ENCODE results near the gene MB21D2. TPM values are rescaled to one million over a fixed set of nuclear protein-coding genes. Genes with fewer than 3 reads are reported as not detected.

MB21D2 gene
- total RNA-seq, 1 donor from 2014 or later = 11.0 TPM

DNA sequence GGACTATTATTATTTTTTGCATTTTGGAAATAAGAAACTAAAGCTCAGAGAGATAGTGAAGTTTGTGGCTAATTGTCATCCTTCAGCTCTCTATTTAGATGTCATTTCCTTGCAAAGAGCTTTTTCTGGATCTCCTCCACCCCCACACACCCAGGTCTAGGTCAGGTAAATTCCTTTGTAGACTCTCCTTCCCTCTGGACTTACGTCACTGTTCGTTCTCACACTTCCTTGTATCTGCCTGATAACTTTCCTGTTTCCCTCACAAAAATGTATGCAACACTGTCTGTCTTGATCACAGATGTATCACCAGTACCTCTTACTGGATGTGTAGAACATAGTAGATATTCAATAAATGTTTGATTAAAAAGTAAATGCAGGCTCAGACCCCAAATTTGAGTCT, 6.1 kb upstream of the MB21D2 start:
- Histone ChIP-seq H4K20me1 (ENCODE audit: insufficient read depth, low read length) (no peaks in the 10 kb centered on the region), H3K9ac (ENCODE audit: low read length) (no peak overlapping the region), H2AFZ (ENCODE audit: low read depth, low read length) (no peak overlapping the region), H3K4me2 (ENCODE audit: low read length) (no peak overlapping the region), H3K4me3 (ENCODE audit: insufficient read depth, low read depth, low read length) (no peak overlapping the region), H3K27ac (ENCODE audit: low read depth, low read length) (no peak overlapping the region), H3K79me2 (ENCODE audit: insufficient read depth, low read length) (no peaks in the 10 kb centered on the region), H3K36me3 (ENCODE audit: insufficient read depth, low read length) (no peaks in the 10 kb centered on the region), H3K27me3 (ENCODE audit: insufficient read depth, low read length) (no peaks in the 10 kb centered on the region), H3K4me1 (ENCODE audit: insufficient read depth, low read length) (no peaks in the 10 kb centered on the region), H3K9me3 (ENCODE audit: insufficient read depth, low read depth, low read length) (no peaks in the 10 kb centered on the region)
- no peaks in the 10 kb centered on the region for H3K9me3 Mint-ChIP-seq (ENCODE audit: unreplicated experiment)
- H3K27me3 Mint-ChIP-seq (ENCODE audit: low read depth, unreplicated experiment) = peaks cover 4% of the 10 kb centered on the region
- TF ChIP-seq, protein P1, sequence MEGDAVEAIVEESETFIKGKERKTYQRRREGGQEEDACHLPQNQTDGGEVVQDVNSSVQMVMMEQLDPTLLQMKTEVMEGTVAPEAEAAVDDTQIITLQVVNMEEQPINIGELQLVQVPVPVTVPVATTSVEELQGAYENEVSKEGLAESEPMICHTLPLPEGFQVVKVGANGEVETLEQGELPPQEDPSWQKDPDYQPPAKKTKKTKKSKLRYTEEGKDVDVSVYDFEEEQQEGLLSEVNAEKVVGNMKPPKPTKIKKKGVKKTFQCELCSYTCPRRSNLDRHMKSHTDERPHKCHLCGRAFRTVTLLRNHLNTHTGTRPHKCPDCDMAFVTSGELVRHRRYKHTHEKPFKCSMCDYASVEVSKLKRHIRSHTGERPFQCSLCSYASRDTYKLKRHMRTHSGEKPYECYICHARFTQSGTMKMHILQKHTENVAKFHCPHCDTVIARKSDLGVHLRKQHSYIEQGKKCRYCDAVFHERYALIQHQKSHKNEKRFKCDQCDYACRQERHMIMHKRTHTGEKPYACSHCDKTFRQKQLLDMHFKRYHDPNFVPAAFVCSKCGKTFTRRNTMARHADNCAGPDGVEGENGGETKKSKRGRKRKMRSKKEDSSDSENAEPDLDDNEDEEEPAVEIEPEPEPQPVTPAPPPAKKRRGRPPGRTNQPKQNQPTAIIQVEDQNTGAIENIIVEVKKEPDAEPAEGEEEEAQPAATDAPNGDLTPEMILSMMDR (IDR thresholded peaks at IDR 0.05; ENCODE audit: insufficient read depth, low read depth, low read length) = no peak
- no peak for TF ChIP-seq EZH2 (IDR thresholded peaks at IDR 0.05; ENCODE audit: insufficient read depth, low read length)
- no peak overlapping the region for H3K27ac Mint-ChIP-seq (ENCODE audit: unreplicated experiment)
- H3K4me1 Mint-ChIP-seq (ENCODE audit: low read depth, unreplicated experiment) = peaks cover 2% of the 10 kb centered on the region
- no peak overlapping the region for H3K4me3 Mint-ChIP-seq (ENCODE audit: unreplicated experiment)
- FAIRE-seq (no peak), DNase-seq (ENCODE audit: low read depth) (no peak)
- no peaks in the 10 kb centered on the region for H3K36me3 Mint-ChIP-seq (ENCODE audit: low read depth, unreplicated experiment)

DNA sequence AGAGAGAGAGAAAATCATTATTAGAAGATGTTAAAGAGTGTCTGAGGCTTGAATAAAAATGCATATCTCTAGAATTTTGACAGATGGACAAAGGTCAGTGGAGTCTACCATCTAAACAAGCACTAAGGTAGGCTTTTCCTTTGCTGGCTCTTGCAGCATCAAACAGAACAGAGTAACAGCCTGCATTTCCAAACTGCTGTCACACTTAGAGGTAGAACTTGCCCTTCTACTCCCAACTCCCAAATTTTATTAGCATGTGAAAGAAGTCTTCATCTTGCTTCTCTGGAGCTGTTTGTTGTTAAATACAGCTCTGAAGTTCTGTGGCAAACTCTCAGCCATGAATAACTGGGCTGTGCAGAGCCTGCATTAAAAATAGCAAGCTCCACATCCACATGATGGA, 4.1 kb upstream of the MB21D2 start:
- FAIRE-seq = no peak
- Histone ChIP-seq H3K4me2 (ENCODE audit: low read length) (no peak overlapping the region), H3K36me3 (ENCODE audit: insufficient read depth, low read length) (no peaks in the 10 kb centered on the region), H3K4me3 (ENCODE audit: insufficient read depth, low read depth, low read length) (no peak overlapping the region), H3K9me3 (ENCODE audit: insufficient read depth, low read depth, low read length) (no peaks in the 10 kb centered on the region), H2AFZ (ENCODE audit: low read depth, low read length) (no peak overlapping the region), H3K79me2 (ENCODE audit: insufficient read depth, low read length) (peaks cover 8% of the 10 kb centered on the region), H3K27me3 (ENCODE audit: insufficient read depth, low read length) (no peaks in the 10 kb centered on the region), H3K27ac (ENCODE audit: low read depth, low read length) (no peak overlapping the region), H3K9ac (ENCODE audit: low read length) (no peak overlapping the region), H4K20me1 (ENCODE audit: insufficient read depth, low read length) (peaks cover 1% of the 10 kb centered on the region), H3K4me1 (ENCODE audit: insufficient read depth, low read length) (no peaks in the 10 kb centered on the region)
- peaks cover 4% of the 10 kb centered on the region for H3K27me3 Mint-ChIP-seq (ENCODE audit: low read depth, unreplicated experiment)
- no peak overlapping the region for H3K4me3 Mint-ChIP-seq (ENCODE audit: unreplicated experiment)
- TF ChIP-seq, protein P1 (IDR thresholded peaks at IDR 0.05; ENCODE audit: insufficient read depth, low read depth, low read length) = no peak
- no peak for TF ChIP-seq EZH2 (IDR thresholded peaks at IDR 0.05; ENCODE audit: insufficient read depth, low read length)
- H3K27ac Mint-ChIP-seq (ENCODE audit: unreplicated experiment) = no peak overlapping the region
- H3K9me3 Mint-ChIP-seq (ENCODE audit: unreplicated experiment) = no peaks in the 10 kb centered on the region
- H3K36me3 Mint-ChIP-seq (ENCODE audit: low read depth, unreplicated experiment) = no peaks in the 10 kb centered on the region
- H3K4me1 Mint-ChIP-seq (ENCODE audit: low read depth, unreplicated experiment) = peaks cover 2% of the 10 kb centered on the region
- DNase-seq (ENCODE audit: low read depth) = no peak

DNA sequence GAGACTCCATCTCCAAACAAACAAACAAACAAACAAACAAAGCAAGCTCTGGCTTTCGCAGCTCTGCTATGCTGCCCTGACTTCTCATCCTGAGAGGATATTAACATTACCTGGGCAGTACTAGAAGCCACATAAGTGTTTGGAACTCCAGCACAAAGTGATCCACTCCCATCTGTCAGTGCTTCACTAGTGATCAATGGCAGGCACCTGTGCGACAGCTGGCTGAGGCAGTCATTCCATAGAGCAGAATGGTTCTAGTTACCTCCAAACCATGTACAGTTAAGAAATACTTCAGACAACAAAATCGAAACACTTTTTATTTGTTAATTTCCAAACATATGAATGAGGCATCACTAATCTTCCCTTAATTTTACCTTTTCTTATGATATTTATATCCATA, 2.8 kb upstream of the MB21D2 start:
- H3K9me3 ChIP-seq (ENCODE audit: insufficient read depth, low read depth, low read length) = no peaks in the 10 kb centered on the region
- no peaks in the 10 kb centered on the region for H3K36me3 Mint-ChIP-seq (ENCODE audit: low read depth, unreplicated experiment)
- H3K27me3 ChIP-seq (ENCODE audit: insufficient read depth, low read length) = no peaks in the 10 kb centered on the region
- no peak overlapping the region for H3K27ac Mint-ChIP-seq (ENCODE audit: unreplicated experiment)
- no peak for TF ChIP-seq EZH2 (IDR thresholded peaks at IDR 0.05; ENCODE audit: insufficient read depth, low read length)
- TF ChIP-seq, protein P1 (IDR thresholded peaks at IDR 0.05; ENCODE audit: insufficient read depth, low read depth, low read length) = no peak
- H3K4me3 Mint-ChIP-seq (ENCODE audit: unreplicated experiment) = no peak overlapping the region
- H3K36me3 ChIP-seq (ENCODE audit: insufficient read depth, low read length) = no peaks in the 10 kb centered on the region
- no peak overlapping the region for H3K4me2 ChIP-seq (ENCODE audit: low read length)
- H2AFZ ChIP-seq (ENCODE audit: low read depth, low read length) = no peak overlapping the region
- peaks cover 14% of the 10 kb centered on the region for H4K20me1 ChIP-seq (ENCODE audit: insufficient read depth, low read length)
- peaks cover 6% of the 10 kb centered on the region for H3K4me1 Mint-ChIP-seq (ENCODE audit: low read depth, unreplicated experiment)
- FAIRE-seq (no peak), DNase-seq (ENCODE audit: low read depth) (no peak)
- H3K9ac ChIP-seq (ENCODE audit: low read length) = no peak overlapping the region
- H3K4me3 ChIP-seq (ENCODE audit: insufficient read depth, low read depth, low read length) = no peak overlapping the region
- H3K79me2 ChIP-seq (ENCODE audit: insufficient read depth, low read length) = peaks cover 22% of the 10 kb centered on the region
- no peaks in the 10 kb centered on the region for H3K9me3 Mint-ChIP-seq (ENCODE audit: unreplicated experiment)
- H3K27me3 Mint-ChIP-seq (ENCODE audit: low read depth, unreplicated experiment) = peaks cover 4% of the 10 kb centered on the region
- no peak overlapping the region for H3K27ac ChIP-seq (ENCODE audit: low read depth, low read length)
- peaks cover 4% of the 10 kb centered on the region for H3K4me1 ChIP-seq (ENCODE audit: insufficient read depth, low read length)
